Left lung (tissue), 10 donors: ENCODE results near the gene TMIE. TPM values are rescaled to one million over a fixed set of nuclear protein-coding genes. Genes with fewer than 3 reads are reported as not detected.

Source experiments
- ATAC-seq: fragments of 200-7000 bp; cut with Tn5 transposase; one replicate; pipeline ENCODE4 v1.9.1; 2020; ENCODE audit warnings: moderate library complexity
- DNase-seq, 4 donors: peaks; one replicate each; pipeline ENCODE4 v3.0.0-alpha.2; 2013 to 2020
- H3K27ac ChIP-seq, 2 donors: fragments of 200-600 bp; sonication (generic) in 1 of 2; one replicate each; pipeline versions ENCODE4 v1.5.0 to v1.8.0; 2020 to 2021
- H3K27me3 ChIP-seq, 2 donors: fragments of 200-600 bp; sonication (generic) in 1 of 2; one replicate each; pipeline versions ENCODE4 v1.5.0 to v1.8.0; 2020 to 2021
- H3K36me3 ChIP-seq, 2 donors: fragments of 200-600 bp; sonication (generic) in 1 of 2; one replicate each; pipeline versions ENCODE4 v1.5.0 to v1.8.0; 2020 to 2021
- H3K4me1 ChIP-seq, 2 donors: fragments of 200-600 bp; one replicate each; pipeline ENCODE4 v1.8.0; 2021
- H3K4me3 ChIP-seq, 2 donors: fragments of 200-600 bp; sonication (generic) in 1 of 2; one replicate each; pipeline versions ENCODE4 v1.5.0 to v1.8.0; 2020 to 2021; ENCODE audit warnings: mild to moderate bottlenecking in 1 of 2
- H3K9me3 ChIP-seq, 2 donors: fragments of 200-600 bp; sonication (generic) in 1 of 2; one replicate each; pipeline versions ENCODE4 v1.5.0 to v1.8.0; 2020 to 2021
- CTCF ChIP-seq, 2 donors: fragments of 200-600 bp; sonication (generic) in 1 of 2; IDR thresholded peaks; one replicate each; pipeline versions ENCODE4 v1.5.0 to v1.8.0; 2021; ENCODE audit warnings: antibody characterized with exemption in 2 of 2
- intact Hi-C, 2 donors: fragments of 100-400 bp; cut with DNase I; formaldehyde crosslinking; loops; one replicate each; pipeline versions ENCODE4 v1.11.2 to v1.14.2; 2022
- polyA plus RNA-seq, 6 donors: library from polyadenylated mRNA; unstranded; fragments of 120-200 nt; gene quantifications; one replicate each; pipeline ENCODE4 v1.2.1, GENCODE V29; 2013; ENCODE audit not compliant: insufficient read length in 6 of 6
- total RNA-seq, 2 donors: library from RNA; stranded (reverse); fragmentation: NEBNext Ultra II Directional; extraction: Animal tissue kit (Norgen Biotek cat#: 25700); gene quantifications; one replicate each; pipeline ENCODE4 v1.2.1, GENCODE V29; 2021
- donor health status: DM: no; HTN: yes; CAD: no.
- donor health status: DM: no; HTN: no; CAD: no.

Gene TMIE
- total and polyA plus RNA-seq, 8 donors: 0.23 to 0.82 (median 0.48) TPM; not detected in 1

- H3K4me1 ChIP-seq: no peaks in the 10 kb centered on the region
- H3K27me3 ChIP-seq: peaks cover 0 to 9% of the 10 kb centered on the region in 2 donors
- no peaks in the 10 kb centered on the region for H3K9me3 ChIP-seq
- no peaks in the 10 kb centered on the region for H3K36me3 ChIP-seq
- ATAC-seq (no peak), DNase-seq (no peak)
- no peak overlapping the region for H3K27ac ChIP-seq
- intact Hi-C loops: loop anchor here in 1 of 2 donors (5.0 kb wide), 1 partner anchor 199 kb away; no protein-coding TSS in a partner anchor
- no peak overlapping the region for H3K4me3 ChIP-seq
- TF ChIP-seq CTCF (IDR thresholded peaks at IDR 0.05): no peak
Observed at GRCh38 chr3:46708401-46709156, 7.4 kb downstream of the TMIE start.

- DNase-seq: no peak
Observed at GRCh38 chr3:46709157-46709654, 8.0 kb downstream of the TMIE start.

GRCh38 chr3:46709721-46710120, 8.5 kb downstream of the TMIE start:
- Histone ChIP-seq H3K4me1 (no peaks in the 10 kb centered on the region), H3K4me3 (no peak overlapping the region), H3K36me3 (no peaks in the 10 kb centered on the region), H3K9me3 (no peaks in the 10 kb centered on the region), H3K27me3 (peaks cover 0 to 9% of the 10 kb centered on the region in 2 donors), H3K27ac (no peak overlapping the region)
- no peak for ATAC-seq
- DNase-seq: no peak
- TF ChIP-seq CTCF (IDR thresholded peaks at IDR 0.05): no peak
- intact Hi-C loops: loop anchor here in 1 of 2 donors (5.0 kb wide), 1 partner anchor 198 kb away; no protein-coding TSS in a partner anchor

More at GRCh38 chr3:46709157-46709654, 8.0 kb downstream of the TMIE start:
- no peaks in the 10 kb centered on the region for H3K4me1 ChIP-seq
- no peak for ATAC-seq
- intact Hi-C loops: loop anchor here in 1 of 2 donors (5.0 kb wide), 1 partner anchor 198 kb away; no protein-coding TSS in a partner anchor
- no peak overlapping the region for H3K27ac ChIP-seq
- H3K36me3 ChIP-seq: no peaks in the 10 kb centered on the region
- no peak for TF ChIP-seq CTCF (IDR thresholded peaks at IDR 0.05)
- no peak overlapping the region for H3K4me3 ChIP-seq
- no peaks in the 10 kb centered on the region for H3K9me3 ChIP-seq
- H3K27me3 ChIP-seq: peaks cover 0 to 9% of the 10 kb centered on the region in 2 donors

GRCh38 chr3:46710229-46710628, 9.0 kb downstream of the TMIE start:
- Histone ChIP-seq H3K36me3 (no peaks in the 10 kb centered on the region), H3K9me3 (no peaks in the 10 kb centered on the region), H3K27ac (no peak overlapping the region), H3K4me3 (no peak overlapping the region), H3K27me3 (peaks cover 0 to 9% of the 10 kb centered on the region in 2 donors), H3K4me1 (no peaks in the 10 kb centered on the region)
- no peak for TF ChIP-seq CTCF (IDR thresholded peaks at IDR 0.05)
- intact Hi-C loops: no loop called here
- no peak for DNase-seq
- ATAC-seq: no peak

- Histone ChIP-seq H3K9me3 (no peaks in the 10 kb centered on the region), H3K27ac (no peak overlapping the region), H3K4me1 (no peaks in the 10 kb centered on the region), H3K4me3 (no peak overlapping the region), H3K27me3 (peaks cover 0 to 9% of the 10 kb centered on the region in 2 donors), H3K36me3 (no peaks in the 10 kb centered on the region)
- intact Hi-C loops: no loop called here
- ATAC-seq (no peak), DNase-seq (no peak)
- TF ChIP-seq CTCF (IDR thresholded peaks at IDR 0.05): no peak
Observed at GRCh38 chr3:46710671-46711295, 9.6 kb downstream of the TMIE start.
